SU-DHL-6 (cell line): Measurements from ENCODE around the gene TGFB2.

ENCODE experiments used
- EZH2phosphoT487 ChIP-seq: fragments of 200-600 bp; sonication (generic), shearing (Covaris generic); conservative IDR thresholded peaks from 2 replicates; pipeline ENCODE4 v1.6.1; 2018; ENCODE audit warnings: mild to moderate bottlenecking, antibody characterized with exemption, low read length, moderate library complexity, mixed read lengths
- TF ChIP-seq, protein P1 (sequence below): fragments of 200-600 bp; sonication (generic); IDR thresholded peaks from one replicate; pipeline ENCODE4 v1.5.1; 2017; ENCODE audit warnings: antibody characterized with exemption, mild to moderate bottlenecking, low read length, moderate library complexity; ENCODE audit not compliant: insufficient read depth, poor library complexity, severe bottlenecking

DNA sequence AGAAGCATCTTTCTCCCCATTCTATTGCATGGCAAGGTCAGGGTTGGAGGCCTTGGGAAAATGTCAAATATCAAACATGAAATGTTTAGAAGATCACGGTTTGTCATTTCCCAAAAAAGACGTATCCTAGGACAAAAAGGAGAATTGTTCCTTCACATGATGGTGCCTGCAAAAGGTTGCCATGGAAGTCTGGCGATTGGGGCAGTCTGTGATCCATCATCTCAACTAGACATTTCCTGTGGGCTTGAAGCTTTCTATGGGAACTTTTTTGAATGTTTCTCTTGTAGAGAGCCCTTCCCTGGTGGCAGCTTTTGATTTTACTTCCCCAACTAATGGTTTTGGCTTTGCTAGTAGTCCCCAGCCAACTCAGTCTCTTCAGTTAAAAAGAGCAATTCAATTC is 106.3 kb downstream of the TGFB2 start:
- TF ChIP-seq, protein P1, sequence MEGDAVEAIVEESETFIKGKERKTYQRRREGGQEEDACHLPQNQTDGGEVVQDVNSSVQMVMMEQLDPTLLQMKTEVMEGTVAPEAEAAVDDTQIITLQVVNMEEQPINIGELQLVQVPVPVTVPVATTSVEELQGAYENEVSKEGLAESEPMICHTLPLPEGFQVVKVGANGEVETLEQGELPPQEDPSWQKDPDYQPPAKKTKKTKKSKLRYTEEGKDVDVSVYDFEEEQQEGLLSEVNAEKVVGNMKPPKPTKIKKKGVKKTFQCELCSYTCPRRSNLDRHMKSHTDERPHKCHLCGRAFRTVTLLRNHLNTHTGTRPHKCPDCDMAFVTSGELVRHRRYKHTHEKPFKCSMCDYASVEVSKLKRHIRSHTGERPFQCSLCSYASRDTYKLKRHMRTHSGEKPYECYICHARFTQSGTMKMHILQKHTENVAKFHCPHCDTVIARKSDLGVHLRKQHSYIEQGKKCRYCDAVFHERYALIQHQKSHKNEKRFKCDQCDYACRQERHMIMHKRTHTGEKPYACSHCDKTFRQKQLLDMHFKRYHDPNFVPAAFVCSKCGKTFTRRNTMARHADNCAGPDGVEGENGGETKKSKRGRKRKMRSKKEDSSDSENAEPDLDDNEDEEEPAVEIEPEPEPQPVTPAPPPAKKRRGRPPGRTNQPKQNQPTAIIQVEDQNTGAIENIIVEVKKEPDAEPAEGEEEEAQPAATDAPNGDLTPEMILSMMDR, result no peak
- TF ChIP-seq EZH2phosphoT487, result no peak
